ENCODE data around the gene STX3. TPM values are rescaled to one million over a fixed set of nuclear protein-coding genes. Genes with fewer than 3 reads are reported as not detected.

Gene STX3
- total RNA-seq, 1 donor from 2014 or later = 52.4 TPM

GRCh38 chr11:59730896-59731565 is 24.1 kb upstream of the STX3 start:
- H3F3A ChIP-seq (ENCODE audit: low read depth) = no peaks in the 10 kb centered on the region
- no peaks in the 10 kb centered on the region for H3K36me3 ChIP-seq
- H3K4me1 ChIP-seq = no peaks in the 10 kb centered on the region
- DNase-seq (ENCODE audit: low spot score) = no peak
- TF ChIP-seq EZH2phosphoT487 (IDR thresholded peaks at IDR 0.05) (no peak), EZH2 (IDR thresholded peaks at IDR 0.05) (no peak), CTCF (IDR thresholded peaks at IDR 0.05) (no peak)
- H2AFZ ChIP-seq (replicated peaks) = no peak overlapping the region
- H3K9me3 Mint-ChIP-seq = no peaks in the 10 kb centered on the region
- H3K36me3 Mint-ChIP-seq = no peaks in the 10 kb centered on the region
- no peaks in the 10 kb centered on the region for H3K27me3 ChIP-seq
- H3K27ac ChIP-seq = no peak overlapping the region
- H3K4me3 Mint-ChIP-seq = no peak overlapping the region
- H3K27me3 Mint-ChIP-seq (ENCODE audit: insufficient read depth, low read depth) = no peaks in the 10 kb centered on the region
- no peak overlapping the region for H3K27ac Mint-ChIP-seq
- no peaks in the 10 kb centered on the region for H3K9me3 ChIP-seq (ENCODE audit: low read depth)
- H4K20me1 ChIP-seq (ENCODE audit: low read depth) = no peaks in the 10 kb centered on the region
- H3K4me1 Mint-ChIP-seq = no peaks in the 10 kb centered on the region
- no peak overlapping the region for H3K9ac ChIP-seq
- no peak overlapping the region for H3K4me3 ChIP-seq
- H3K79me2 ChIP-seq (ENCODE audit: low read depth) = no peaks in the 10 kb centered on the region
- no peak overlapping the region for H3K4me2 ChIP-seq

GRCh38 chr11:59746111-59746510 is 9.1 kb upstream of the STX3 start:
- H3K79me2 ChIP-seq (ENCODE audit: low read depth) = no peaks in the 10 kb centered on the region
- H3K4me3 ChIP-seq = no peak overlapping the region
- no peaks in the 10 kb centered on the region for H3K4me1 ChIP-seq
- Mint-ChIP-seq H3K27me3 (ENCODE audit: insufficient read depth, low read depth) (no peaks in the 10 kb centered on the region), H3K4me1 (no peaks in the 10 kb centered on the region), H3K4me3 (no peak overlapping the region), H3K36me3 (no peaks in the 10 kb centered on the region), H3K9me3 (no peaks in the 10 kb centered on the region), H3K27ac (no peak overlapping the region)
- no peak overlapping the region for H2AFZ ChIP-seq (replicated peaks)
- no peaks in the 10 kb centered on the region for H4K20me1 ChIP-seq (ENCODE audit: low read depth)
- no peak overlapping the region for H3K9ac ChIP-seq
- no peak overlapping the region for H3K4me2 ChIP-seq
- no peak overlapping the region for H3K27ac ChIP-seq
- DNase-seq (ENCODE audit: low spot score) = no peak
- no peaks in the 10 kb centered on the region for H3F3A ChIP-seq (ENCODE audit: low read depth)
- H3K36me3 ChIP-seq = no peaks in the 10 kb centered on the region
- H3K27me3 ChIP-seq = no peaks in the 10 kb centered on the region
- TF ChIP-seq EZH2phosphoT487 (IDR thresholded peaks at IDR 0.05) (no peak), CTCF (IDR thresholded peaks at IDR 0.05) (no peak), EZH2 (IDR thresholded peaks at IDR 0.05) (no peak)
- H3K9me3 ChIP-seq (ENCODE audit: low read depth) = no peaks in the 10 kb centered on the region

GRCh38 chr11:59753650-59754493 is 1.3 kb upstream of the STX3 start:
- Mint-ChIP-seq H3K9me3 (no peaks in the 10 kb centered on the region), H3K27ac (no peak overlapping the region), H3K4me1 (peaks cover 14% of the 10 kb centered on the region), H3K4me3 (peak overlapping the region; percentile 94), H3K36me3 (no peaks in the 10 kb centered on the region), H3K27me3 (ENCODE audit: insufficient read depth, low read depth) (peaks cover 17% of the 10 kb centered on the region)
- H3K9ac ChIP-seq = no peak overlapping the region
- TF ChIP-seq EZH2 (IDR thresholded peaks at IDR 0.05) (no peak), CTCF (IDR thresholded peaks at IDR 0.05) (peak; percentile 93), EZH2phosphoT487 (IDR thresholded peaks at IDR 0.05) (no peak)
- peak; percentile 86 for DNase-seq (ENCODE audit: low spot score)
- no peaks in the 10 kb centered on the region for H3K27me3 ChIP-seq
- H3K4me3 ChIP-seq = peak overlapping the region; percentile 84
- peaks cover 32% of the 10 kb centered on the region for H3K79me2 ChIP-seq (ENCODE audit: low read depth)
- H3F3A ChIP-seq (ENCODE audit: low read depth) = peaks cover 22% of the 10 kb centered on the region
- no peaks in the 10 kb centered on the region for H3K36me3 ChIP-seq
- H3K9me3 ChIP-seq (ENCODE audit: low read depth) = no peaks in the 10 kb centered on the region
- H3K4me2 ChIP-seq = peak overlapping the region; percentile 88
- H2AFZ ChIP-seq (replicated peaks) = peak overlapping the region; percentile 95
- H4K20me1 ChIP-seq (ENCODE audit: low read depth) = peaks cover 11% of the 10 kb centered on the region
- no peaks in the 10 kb centered on the region for H3K4me1 ChIP-seq
- no peak overlapping the region for H3K27ac ChIP-seq

Measured in neural progenitor cell (in vitro differentiated cells).